GM19372 (cell line): ENCODE measurements around the gene ZNF473.

Source experiments
- ATAC-seq: cut with Tn5 transposase; IDR thresholded peaks from one replicate; pipeline ENCODE4 v1.9.1; 2021; ENCODE audit warnings: mild to moderate bottlenecking, low read depth, moderate library complexity; ENCODE audit not compliant: unreplicated experiment

The ZNF473 gene

DNA sequence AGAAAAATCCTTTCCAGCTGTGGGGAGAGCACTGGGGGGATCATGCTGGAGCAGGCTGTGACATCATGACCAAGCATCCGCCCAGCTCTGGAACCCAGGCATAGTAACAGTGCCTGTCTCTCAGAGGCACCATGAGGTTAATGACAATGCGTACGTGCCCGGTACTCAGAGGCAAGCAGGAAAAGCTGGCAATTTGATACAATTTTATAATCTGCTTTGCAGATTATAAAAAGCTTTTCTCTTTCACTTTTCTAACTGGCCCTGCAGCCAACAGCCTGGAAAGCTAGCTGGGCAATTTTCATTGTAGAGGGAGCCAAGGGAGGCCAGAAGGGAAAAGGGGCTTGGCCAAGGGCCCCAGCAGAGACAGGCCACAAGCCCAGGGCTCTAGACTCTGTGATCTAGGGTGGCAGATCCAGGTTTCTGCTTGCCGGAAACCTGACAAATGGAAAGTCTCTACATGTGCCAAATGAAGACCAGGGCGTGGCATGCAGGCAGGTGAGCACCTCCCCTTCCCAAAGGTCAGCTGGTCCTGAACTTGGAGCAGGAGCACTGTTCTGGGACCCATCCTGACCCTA lies 23.3 kb upstream of the ZNF473 start:
- ATAC-seq = no peak

DNA sequence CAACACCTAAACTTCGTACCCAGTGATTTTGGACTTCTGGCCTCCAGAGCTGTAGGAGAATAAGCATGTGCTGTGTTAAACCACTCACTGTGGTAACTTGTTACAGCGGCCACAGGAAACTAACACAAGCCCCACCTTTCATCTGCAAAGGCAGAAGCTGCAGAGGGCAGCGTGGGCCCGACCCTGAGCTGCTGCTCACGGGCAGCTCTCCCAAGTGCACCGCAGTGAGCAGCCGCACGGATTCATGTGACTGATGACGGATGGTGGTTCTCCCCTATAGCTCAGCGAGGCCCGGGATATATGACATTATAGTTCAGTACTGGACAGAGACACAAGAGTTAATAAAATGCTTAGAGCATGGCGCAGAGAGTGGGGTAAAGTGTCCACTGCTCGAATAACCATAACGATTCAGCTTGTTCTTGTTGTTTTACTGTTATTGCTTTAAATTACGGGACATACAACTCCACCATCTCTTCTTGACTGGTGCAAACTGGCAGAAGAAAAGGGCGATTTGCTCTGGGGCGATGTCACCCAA lies 22.5 kb upstream of the ZNF473 start:
- ATAC-seq = no peak

DNA sequence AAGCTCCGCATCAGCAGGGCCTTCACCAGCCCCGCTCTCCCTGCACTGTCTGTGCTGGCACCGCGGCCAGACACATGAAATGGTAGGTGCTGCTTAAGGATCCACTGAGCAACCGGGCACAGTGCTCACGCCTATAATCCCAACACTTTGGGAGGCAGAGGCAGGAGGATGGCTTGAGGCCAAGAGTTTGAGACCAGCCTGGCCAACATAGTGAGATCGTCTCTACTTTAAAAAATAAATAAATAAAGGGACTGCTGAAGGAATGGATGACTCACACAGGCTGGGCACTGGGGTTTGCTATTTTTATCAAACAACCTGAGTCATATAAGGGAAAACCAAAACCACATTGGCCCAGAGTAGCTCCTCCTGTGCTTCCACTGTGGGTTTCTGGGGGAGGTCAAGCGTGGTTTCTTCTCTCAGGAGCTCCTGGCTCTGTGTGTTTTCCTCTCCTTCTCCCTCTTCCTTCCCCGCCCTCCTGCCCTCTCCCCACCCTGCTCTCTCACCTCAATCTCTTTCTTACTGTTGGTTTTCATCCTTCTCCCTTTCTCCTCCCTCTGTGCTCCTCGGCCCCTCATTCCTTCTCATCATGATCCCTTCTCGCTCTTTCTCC lies 21.9 kb upstream of the ZNF473 start:
- no peak for ATAC-seq

DNA sequence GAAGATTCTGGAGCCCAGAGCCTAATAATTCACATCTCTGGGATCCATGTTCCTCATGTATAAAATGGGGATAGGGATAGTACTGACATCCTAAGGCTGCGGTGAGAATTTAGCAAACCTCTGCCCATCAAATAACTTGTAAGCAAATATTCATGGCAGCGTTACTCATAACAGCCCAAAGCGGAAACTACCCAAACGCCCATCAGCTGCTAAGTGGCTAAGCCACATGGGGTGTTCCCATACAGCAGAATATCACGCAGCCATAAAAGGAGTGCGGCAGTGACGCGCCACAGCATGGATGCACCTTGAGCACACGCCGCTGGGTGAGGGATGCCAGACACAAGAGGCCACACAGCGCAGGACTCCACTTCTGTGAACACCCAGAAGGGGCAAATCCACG lies 20.4 kb upstream of the ZNF473 start:
- ATAC-seq = no peak

DNA sequence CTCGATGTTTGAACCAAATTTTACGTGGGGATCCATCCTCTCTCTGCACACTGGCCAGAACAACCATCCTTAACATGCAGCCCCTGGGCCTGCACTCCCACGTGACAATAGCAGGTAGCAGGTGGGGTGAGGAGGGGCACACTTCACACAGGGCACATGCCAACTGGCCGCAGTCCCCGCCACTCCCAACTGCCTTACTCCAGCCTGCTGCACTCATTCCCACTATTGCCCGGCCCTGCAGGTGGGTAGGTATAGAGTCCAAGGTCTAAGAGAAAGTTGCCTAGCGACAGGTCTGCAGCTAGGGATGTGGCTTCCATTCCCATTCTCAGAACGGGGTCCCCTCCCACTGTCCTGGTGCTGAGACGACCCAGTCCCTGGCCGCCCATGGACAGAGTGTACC lies 18.6 kb upstream of the ZNF473 start:
- no peak for ATAC-seq

DNA sequence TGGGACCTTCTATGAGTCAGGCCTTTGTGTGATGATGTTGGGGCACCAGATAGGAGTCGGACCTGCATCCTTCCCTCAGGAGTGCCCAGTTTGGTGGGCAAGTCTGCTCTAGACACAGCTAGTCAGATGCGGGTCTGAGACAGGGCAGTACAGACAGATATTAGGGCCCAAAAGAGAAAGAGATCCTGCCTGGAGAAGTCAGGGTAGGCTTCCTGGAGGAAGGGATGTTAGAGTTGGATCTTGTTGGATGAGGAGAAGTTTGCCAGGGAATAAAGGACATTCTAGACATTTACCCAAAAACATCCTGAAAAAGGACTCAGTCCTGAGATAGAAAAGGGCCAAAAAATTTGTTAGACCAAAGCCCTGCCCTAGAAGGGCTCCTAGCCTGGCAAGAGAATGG lies 17.9 kb upstream of the ZNF473 start:
- ATAC-seq = no peak

DNA sequence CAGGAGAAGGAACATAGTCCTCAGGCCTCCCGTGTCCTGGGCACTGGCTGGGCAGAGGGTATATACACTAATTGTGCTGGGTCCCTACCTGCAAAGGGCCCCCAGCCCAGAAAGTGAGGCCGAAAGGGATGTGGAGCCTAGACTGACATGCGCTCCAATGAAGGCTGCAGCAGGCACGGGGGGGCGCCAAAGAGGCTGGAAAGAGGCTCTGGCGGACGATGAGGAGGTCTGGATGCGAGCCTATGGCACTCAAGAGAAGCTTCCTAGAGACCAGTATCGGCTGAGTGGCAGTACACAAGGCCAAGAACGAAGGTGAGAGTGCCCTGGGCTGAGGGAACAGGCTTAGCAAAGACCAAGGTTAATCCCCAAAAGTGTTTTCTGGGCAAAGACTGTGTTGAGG lies 17.3 kb upstream of the ZNF473 start:
- ATAC-seq = no peak

DNA sequence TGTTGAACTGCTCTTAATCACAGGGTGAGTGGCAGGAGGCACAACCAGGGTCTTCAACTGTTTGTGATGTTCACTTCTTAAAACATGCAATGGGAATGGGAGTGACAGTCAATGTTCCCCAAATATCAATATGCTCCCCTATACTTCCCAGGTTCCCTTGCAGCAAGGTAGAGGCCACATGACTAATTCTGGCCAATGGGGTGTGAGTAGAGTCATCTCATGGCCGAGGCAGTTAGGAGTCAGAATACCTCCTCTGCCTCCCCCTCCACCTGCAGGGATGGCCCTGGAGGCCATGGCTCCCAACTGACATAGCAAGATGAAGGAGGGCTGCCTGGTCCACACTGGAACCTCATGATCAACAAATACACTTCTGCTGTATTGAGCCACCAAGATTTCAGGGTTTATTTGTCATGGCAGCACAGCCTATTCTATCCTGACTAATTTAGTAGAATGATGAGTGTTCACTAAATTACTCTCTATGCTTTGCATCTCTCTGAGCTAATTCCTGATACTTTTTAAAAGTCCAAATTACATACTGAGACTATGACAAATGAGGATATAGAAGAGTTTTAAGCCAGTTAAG lies 9.5 kb upstream of the ZNF473 start:
- no peak for ATAC-seq

DNA sequence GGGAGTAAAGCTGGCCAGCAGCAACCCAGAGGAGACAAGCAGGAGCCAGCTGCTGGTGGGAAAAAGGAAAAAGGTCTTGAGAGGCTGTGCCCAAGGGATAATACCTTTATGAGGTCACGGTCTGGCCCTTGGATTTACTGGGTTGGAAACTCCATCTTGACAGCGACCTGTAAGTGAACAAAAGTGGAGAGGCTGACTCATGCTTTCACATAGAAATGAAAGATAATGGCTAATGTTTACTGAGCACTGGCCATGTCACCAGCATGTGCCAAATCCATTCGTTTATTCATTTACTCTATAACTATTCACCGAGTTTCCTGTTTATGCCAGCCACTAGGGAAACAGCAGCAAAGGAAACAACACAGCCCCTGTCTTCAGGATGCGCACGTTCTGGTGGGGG lies 5.3 kb upstream of the ZNF473 start:
- no peak for ATAC-seq

DNA sequence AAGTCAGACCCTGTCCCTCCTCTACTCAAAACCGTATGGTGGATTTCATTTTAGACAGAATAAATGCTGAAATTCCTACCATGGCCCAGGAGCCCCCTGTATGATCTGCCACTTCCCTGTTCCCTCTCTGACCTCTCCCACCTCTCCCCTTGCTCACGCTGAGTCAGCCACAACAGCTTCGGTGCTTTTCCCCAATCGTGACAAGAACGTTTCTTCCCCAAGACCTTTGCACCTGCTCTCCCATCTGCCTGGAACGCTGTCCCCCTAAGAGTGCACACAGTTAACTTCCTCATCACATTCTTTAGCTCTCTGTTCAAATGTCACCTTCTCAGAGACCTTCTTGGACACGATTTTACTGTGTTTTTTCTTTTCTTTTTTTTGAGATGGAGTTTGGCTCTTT lies 3.0 kb upstream of the ZNF473 start:
- no peak for ATAC-seq

DNA sequence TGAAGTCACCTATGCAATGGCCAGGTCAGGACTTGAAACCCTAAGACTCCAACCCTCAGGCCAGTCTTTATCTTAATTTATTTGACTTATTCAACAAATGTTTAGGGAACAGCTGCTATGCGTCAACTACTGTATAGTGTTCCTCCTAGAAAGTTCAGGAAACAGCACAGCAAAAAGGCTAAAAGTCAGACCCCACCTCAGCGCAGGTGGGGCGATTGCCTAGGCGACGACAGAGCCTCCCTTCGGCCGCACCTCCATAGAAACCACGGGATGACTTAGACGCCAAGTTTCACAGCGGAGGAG lies 1.1 kb upstream of the ZNF473 start:
- no peak for ATAC-seq

DNA sequence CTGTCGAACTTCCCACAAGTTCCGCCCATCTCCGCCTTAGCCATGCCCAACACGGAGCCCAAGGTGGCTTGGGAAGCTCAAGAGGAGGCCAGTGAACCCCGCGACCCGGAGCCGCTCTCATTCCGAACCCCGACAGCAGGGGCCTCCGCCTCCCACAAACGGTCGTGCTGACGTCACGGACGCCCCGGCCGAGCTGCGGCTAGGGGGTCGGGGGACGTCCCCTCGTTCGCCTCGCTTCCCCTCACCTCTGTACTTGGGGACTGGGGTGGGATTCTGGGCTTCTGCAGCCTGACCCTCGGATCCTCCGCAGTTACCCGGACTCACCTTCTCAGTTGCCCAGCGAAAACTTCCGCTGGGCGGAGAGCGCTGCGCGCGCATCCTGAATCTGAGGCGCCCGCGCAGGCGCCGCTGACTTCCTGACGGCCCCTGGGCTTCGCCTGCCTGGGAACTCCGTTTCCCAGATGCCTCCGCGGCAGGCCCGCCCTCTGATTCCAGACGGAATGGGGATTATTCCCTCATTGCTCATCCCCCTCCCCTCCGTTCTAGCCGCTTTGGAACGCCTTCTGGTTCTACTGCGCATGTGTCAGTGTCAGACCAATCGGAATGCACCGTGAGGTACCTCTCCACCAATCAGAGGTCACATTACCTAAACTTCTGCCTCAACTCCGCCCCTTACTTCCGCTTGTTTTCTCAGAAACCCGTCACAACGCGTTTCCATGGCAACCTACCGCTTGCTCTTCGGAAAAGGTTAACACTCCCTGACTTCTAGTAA lies 597 bp upstream of the ZNF473 start, which contains the start of gene VRK3:
Gene VRK3, minus strand, starts transcription at position 351 of the 772 bp plus-strand sequence. CDS start 9,210 bp downstream, outside the sequence.
- ATAC-seq = peak; percentile 80

DNA sequence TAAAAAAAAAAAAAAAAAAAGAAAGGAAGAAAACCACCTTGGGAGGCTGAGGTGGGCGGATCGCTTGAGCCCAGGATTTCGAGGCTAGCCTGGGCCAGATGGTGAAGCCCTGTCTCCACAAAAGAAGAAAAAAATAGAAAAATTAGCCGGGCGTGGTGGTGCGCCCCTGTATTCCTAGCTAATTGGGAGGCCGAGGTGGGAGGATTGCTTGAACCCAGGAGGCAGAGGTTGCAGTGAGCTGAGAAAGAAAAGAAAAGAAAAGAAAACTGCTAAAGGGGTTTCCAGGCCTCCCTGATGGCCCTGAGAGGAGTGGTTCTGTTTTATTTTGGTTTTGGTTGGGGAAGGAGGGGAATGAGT lies 723 bp downstream of the ZNF473 start:
- ATAC-seq = no peak

DNA sequence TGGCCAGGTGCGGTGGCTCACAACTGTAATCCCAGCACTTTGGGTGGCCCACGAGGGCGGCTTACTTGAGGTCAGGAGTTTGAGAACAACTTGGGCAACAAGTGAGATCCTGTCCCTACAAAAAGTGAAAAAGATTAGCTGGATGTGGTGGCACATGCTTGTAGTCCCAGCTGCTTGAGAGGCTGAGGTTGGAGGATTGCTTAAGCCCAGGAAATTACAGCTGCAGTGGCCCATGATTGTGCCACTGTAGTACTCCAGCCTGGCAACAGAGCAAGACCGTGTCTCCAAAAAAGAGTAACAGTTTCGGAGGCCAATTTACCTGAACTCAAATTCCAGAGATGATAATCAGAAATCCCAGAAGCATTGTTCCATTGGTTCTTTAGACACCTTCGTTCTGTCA lies 4.4 kb downstream of the ZNF473 start:
- ATAC-seq = no peak

DNA sequence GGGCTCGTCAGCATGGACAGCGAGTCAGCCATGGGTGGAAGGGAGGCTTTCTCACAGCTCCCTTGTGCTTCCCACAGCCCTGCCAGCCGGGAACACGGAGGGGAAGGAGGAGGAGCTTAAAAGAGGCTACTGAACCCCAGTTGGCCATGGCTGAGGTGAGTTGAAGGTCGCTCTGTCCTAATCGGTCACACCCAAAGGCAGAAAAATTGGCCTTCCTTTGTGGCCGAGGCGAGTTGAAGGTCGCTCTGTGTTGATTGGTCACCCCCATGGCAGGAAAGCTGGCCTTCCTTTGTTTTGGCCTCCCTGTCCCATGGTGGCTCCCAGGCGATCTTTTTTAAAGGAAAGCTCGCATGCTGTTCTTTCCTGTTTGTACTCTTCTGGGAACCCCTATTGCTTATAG lies 5.1 kb downstream of the ZNF473 start:
- ATAC-seq = no peak

DNA sequence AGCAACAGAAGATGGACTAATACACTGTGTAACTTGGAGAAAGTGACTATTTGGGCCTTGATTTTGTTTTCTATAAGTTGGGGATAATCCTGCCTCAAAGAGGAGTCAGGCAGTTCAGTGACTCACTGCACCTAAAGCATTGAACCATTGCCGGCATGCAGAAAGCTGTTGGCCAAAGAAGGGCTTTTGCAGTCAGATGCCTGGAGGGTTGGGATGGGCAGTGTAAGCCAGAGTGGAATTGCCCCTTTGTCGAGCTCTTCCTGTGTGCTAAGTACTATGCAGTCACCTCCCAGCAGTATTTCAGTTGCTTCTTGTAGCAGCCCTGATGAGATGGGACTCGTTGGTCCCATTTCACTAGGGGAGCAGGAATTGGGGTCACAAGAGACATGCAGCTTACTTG lies 11.1 kb downstream of the ZNF473 start:
- no peak for ATAC-seq

DNA sequence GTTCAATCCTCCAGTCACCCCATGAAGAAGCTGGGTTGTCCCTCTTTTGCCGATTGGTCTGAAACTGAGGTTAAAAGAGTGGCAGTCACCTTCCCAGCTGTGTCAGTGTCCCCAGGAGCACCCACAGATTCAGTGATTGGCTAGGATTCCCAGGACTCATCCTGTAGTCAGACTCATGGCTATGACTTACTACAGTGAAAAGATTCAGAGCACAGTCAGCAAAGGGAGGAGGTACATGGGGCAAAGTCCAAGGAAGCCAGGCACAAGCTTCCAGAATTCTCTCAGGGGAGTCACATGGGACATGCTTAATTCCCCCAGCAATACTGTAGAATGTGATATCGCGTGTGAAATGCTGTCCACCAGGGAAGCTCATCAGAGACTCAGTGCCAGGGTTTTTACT lies 14.2 kb downstream of the ZNF473 start:
- no peak for ATAC-seq

DNA sequence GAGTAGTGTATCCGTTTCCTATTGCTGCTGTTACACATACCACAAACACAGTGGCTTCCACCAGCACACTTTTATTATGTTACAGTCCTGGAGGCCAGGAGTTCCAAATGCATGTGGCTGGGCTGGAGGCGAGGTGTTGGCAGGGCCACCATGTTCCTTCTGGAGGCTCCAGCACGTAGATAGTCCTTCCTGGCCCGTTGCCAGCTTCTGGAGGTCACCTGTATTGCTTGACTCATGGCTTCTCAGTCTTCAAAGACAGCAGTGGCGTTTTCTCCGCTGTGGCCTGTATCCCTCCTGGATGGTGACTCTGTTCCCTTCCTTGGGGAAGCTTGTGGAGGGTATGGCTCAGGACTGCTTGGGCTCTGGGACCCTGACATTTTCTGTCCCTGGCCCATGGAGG lies 15.2 kb downstream of the ZNF473 start:
- no peak for ATAC-seq

DNA sequence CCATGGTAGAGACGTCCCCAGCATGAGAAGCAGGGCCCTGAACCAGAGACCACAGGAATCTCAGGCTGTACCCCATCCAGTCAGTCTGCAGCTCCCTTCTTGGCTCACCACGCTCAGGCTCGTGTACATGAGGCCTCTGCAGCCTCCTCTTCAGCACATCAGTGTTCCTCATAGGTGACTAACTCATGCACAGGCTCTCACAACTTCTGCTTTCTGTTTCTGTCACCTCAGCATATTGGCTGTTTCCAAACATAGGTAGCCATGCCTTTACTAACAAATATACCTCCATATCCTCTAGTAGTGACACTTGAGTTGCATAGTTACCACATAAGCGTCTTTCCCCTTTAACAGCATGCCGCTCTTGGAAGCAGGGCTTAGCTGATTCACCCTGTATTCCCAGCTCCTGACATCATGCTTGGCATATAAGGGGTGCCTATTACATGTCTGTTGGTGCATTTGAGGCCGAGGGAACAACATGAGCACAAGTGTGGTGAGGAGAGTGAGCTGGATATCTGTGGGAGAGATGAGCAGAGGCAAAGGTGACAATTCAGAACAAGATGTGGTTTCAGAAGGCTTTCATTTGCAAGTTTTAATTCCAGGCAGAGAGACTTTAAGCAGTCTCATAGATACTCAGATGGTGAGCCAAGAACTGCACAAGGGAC lies 16.7 kb downstream of the ZNF473 start:
- no peak for ATAC-seq

DNA sequence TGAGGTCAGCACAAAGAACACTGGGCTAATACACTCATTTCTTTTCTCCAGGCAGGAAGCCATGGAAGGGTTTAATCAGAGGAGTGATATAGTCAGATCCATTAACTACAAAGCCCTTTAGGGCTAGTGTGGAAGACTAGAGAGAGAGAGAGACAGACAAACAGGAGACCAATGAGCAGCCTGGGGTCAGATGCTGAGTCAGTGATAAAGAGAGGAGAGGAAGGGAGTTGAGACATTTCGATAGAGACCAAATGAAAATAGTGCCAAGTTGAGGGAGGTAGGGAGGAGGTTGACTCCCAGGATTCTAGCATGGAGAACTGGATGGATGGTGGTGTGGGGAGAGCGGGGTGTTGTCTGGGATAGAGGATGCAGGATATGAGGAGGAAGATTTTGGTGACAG lies 18.2 kb downstream of the ZNF473 start:
- no peak for ATAC-seq

DNA sequence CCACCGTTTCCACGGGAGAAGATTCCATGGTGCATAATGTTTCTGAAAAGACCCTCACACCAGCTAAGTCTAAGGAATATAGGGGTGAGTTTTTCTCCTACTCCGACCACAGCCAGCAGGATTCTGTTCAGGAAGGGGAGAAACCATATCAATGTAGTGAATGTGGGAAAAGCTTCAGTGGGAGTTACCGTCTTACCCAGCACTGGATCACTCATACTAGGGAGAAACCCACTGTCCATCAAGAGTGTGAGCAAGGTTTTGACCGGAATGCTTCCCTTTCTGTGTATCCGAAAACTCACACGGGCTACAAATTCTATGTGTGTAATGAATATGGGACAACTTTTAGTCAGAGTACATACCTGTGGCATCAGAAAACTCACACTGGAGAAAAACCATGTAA lies 19.1 kb downstream of the ZNF473 start:
- ATAC-seq = no peak
